ENCODE results near the gene SP3. TPM values are rescaled to one million over a fixed set of nuclear protein-coding genes. Genes with fewer than 3 reads are reported as not detected.
A peak's percentile ranks its signal among the peaks of the same experiment; 100 is the strongest.

Gene SP3
- total RNA-seq, 1 donor from 2014 or later, result 210 TPM

DNA sequence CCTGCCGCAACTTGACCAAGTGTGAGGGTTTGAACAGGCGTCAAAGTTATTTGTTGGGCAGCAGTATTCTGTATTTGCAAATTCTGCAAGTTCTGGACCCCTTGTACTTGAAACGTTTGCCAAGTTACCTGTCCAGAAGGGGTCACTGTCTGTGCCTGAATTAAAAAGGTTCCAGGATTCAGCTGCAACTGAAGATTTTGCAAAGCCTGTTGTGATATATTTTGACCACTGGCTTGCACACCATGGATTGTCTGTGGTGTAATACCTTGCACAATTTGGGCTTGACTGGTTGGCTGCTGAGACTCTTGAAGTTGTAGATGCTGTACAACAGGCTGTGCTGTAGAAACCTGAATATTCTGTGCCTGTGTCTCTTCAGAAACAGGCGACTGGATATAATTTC, 10.2 kb downstream of the SP3 start:
- H3K4me1 ChIP-seq, result peaks cover 24% of the 10 kb centered on the region
- TF ChIP-seq EZH2phosphoT487 (IDR thresholded peaks at IDR 0.05) (no peak), EZH2 (IDR thresholded peaks at IDR 0.05) (no peak)
- TF ChIP-seq, protein P1, sequence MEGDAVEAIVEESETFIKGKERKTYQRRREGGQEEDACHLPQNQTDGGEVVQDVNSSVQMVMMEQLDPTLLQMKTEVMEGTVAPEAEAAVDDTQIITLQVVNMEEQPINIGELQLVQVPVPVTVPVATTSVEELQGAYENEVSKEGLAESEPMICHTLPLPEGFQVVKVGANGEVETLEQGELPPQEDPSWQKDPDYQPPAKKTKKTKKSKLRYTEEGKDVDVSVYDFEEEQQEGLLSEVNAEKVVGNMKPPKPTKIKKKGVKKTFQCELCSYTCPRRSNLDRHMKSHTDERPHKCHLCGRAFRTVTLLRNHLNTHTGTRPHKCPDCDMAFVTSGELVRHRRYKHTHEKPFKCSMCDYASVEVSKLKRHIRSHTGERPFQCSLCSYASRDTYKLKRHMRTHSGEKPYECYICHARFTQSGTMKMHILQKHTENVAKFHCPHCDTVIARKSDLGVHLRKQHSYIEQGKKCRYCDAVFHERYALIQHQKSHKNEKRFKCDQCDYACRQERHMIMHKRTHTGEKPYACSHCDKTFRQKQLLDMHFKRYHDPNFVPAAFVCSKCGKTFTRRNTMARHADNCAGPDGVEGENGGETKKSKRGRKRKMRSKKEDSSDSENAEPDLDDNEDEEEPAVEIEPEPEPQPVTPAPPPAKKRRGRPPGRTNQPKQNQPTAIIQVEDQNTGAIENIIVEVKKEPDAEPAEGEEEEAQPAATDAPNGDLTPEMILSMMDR (IDR thresholded peaks at IDR 0.05), result no peak
- H3K27me3 ChIP-seq, result no peaks in the 10 kb centered on the region
- Mint-ChIP-seq H3K9me3 (peaks cover 65% of the 10 kb centered on the region), H3K27me3 (ENCODE audit: insufficient read depth, low read depth) (peaks cover 4% of the 10 kb centered on the region), H3K36me3 (peaks cover 84% of the 10 kb centered on the region), H3K27ac (no peak overlapping the region), H3K4me3 (no peak overlapping the region), H3K4me1 (peaks cover 3% of the 10 kb centered on the region)
- no peak overlapping the region for H2AFZ ChIP-seq (replicated peaks)
- no peak for DNase-seq (ENCODE audit: low spot score)
- peaks cover 100% of the 10 kb centered on the region for H3K79me2 ChIP-seq (ENCODE audit: low read depth)
- no peaks in the 10 kb centered on the region for H3K9me3 ChIP-seq (ENCODE audit: low read depth)
- no peak overlapping the region for H3K27ac ChIP-seq
- H3K36me3 ChIP-seq, result peaks cover 39% of the 10 kb centered on the region
- no peak overlapping the region for H3K4me2 ChIP-seq
- no peak overlapping the region for H3K4me3 ChIP-seq
- H3K9ac ChIP-seq, result no peak overlapping the region
- peaks cover 81% of the 10 kb centered on the region for H4K20me1 ChIP-seq (ENCODE audit: low read depth)
- no peaks in the 10 kb centered on the region for H3F3A ChIP-seq (ENCODE audit: low read depth)

DNA sequence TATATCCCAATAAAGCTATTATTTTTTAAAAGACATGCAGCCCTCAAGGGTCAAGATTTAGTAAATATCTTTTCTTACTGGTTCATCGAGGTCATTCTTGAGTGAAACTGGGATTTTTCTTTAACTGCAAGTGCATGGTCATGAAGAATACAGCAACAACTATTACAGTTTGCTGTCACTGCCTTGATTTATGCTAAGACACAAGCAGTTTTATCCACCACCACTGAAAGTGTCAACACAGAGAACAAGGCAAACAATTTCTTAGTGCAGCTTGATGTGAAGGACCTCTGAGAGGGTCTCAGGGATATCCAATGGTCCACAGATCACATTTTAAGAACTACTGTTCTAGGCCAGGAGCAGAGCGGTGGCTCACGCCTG, 12.1 kb downstream of the SP3 start:
- Mint-ChIP-seq H3K4me3 (no peak overlapping the region), H3K9me3 (peaks cover 58% of the 10 kb centered on the region), H3K4me1 (peaks cover 3% of the 10 kb centered on the region), H3K27ac (no peak overlapping the region), H3K27me3 (ENCODE audit: insufficient read depth, low read depth) (no peaks in the 10 kb centered on the region), H3K36me3 (peaks cover 82% of the 10 kb centered on the region)
- peaks cover 32% of the 10 kb centered on the region for H3K4me1 ChIP-seq
- no peak overlapping the region for H3K4me2 ChIP-seq
- H2AFZ ChIP-seq (replicated peaks), result no peak overlapping the region
- DNase-seq (ENCODE audit: low spot score), result no peak
- TF ChIP-seq EZH2 (IDR thresholded peaks at IDR 0.05), result no peak
- TF ChIP-seq EZH2phosphoT487 (IDR thresholded peaks at IDR 0.05), result no peak
- TF ChIP-seq, protein P1 (IDR thresholded peaks at IDR 0.05), result no peak
- H3K79me2 ChIP-seq (ENCODE audit: low read depth), result peaks cover 100% of the 10 kb centered on the region
- H3K9me3 ChIP-seq (ENCODE audit: low read depth), result no peaks in the 10 kb centered on the region
- no peaks in the 10 kb centered on the region for H3K27me3 ChIP-seq
- H3K4me3 ChIP-seq, result no peak overlapping the region
- H3F3A ChIP-seq (ENCODE audit: low read depth), result no peaks in the 10 kb centered on the region
- H3K36me3 ChIP-seq, result peaks cover 38% of the 10 kb centered on the region
- no peak overlapping the region for H3K27ac ChIP-seq
- H4K20me1 ChIP-seq (ENCODE audit: low read depth), result peaks cover 81% of the 10 kb centered on the region
- H3K9ac ChIP-seq, result no peak overlapping the region

DNA sequence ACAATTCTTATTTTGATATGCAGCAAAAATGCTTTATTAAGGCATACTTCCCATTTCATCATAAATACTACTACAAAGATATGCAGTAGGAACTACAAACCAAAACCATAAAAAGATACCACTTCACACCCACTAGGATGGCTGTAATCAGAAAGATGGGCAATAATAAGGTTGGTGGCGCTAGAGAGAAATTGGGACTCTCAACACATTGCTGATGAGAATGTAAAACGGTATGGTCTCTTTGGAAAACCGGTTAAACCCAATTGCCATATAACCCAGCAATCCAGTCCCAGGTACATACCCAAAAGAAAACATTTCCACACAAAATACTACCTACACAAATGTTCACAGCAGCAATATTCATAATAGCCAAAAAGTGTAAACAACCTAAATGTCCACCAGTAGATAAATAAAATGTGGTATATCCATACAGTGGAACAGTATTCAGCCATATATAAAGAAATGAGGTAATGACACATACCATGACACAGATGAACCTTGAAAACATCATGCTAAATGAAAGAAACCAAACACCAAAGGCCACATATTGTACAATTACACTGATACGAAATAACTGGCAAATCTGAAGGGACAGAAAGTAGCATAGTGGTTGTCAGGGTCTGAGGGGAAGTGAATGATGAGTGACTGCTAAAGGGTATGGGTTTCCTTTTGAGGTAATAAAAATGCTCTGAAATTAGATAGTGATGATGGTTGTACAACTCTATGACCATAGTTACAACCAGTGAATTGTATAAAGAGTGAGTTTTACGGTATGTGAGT, 12.7 kb downstream of the SP3 start:
- peaks cover 100% of the 10 kb centered on the region for H3K79me2 ChIP-seq (ENCODE audit: low read depth)
- no peak for DNase-seq (ENCODE audit: low spot score)
- no peak overlapping the region for H3K4me2 ChIP-seq
- Mint-ChIP-seq H3K4me1 (peaks cover 3% of the 10 kb centered on the region), H3K36me3 (peaks cover 84% of the 10 kb centered on the region), H3K27ac (no peak overlapping the region), H3K4me3 (peak overlapping the region; percentile 17), H3K9me3 (peaks cover 62% of the 10 kb centered on the region), H3K27me3 (ENCODE audit: insufficient read depth, low read depth) (no peaks in the 10 kb centered on the region)
- no peak overlapping the region for H3K4me3 ChIP-seq
- H3K27me3 ChIP-seq, result no peaks in the 10 kb centered on the region
- TF ChIP-seq EZH2 (IDR thresholded peaks at IDR 0.05), result no peak
- H3K36me3 ChIP-seq, result peaks cover 38% of the 10 kb centered on the region
- H4K20me1 ChIP-seq (ENCODE audit: low read depth), result peaks cover 81% of the 10 kb centered on the region
- no peak overlapping the region for H2AFZ ChIP-seq (replicated peaks)
- H3K4me1 ChIP-seq, result peaks cover 29% of the 10 kb centered on the region
- no peak overlapping the region for H3K27ac ChIP-seq
- H3F3A ChIP-seq (ENCODE audit: low read depth), result no peaks in the 10 kb centered on the region
- no peak overlapping the region for H3K9ac ChIP-seq
- no peaks in the 10 kb centered on the region for H3K9me3 ChIP-seq (ENCODE audit: low read depth)

DNA sequence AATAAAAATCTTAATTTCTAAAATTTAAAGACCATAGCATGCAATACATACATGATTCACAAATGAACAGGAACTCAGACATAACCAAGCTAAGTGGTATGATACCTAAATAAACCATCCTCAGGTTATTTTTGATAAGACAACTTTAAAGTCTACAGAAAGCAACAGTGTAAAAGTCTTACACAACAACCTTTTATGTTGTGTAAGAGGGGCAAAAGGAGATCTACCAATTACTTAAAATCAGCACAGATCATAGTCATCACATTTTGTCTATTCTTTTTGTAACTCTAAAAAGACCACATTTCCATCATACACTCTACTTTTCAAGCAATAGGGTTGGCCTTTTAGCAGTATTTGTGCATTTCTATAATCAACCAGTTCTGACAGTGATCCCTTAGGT, 16.3 kb downstream of the SP3 start:
- Histone ChIP-seq H3K4me3 (no peak overlapping the region), H4K20me1 (ENCODE audit: low read depth) (peaks cover 94% of the 10 kb centered on the region), H3K4me2 (peak overlapping the region; percentile 28), H3K27me3 (no peaks in the 10 kb centered on the region), H2AFZ (replicated peaks) (no peak overlapping the region), H3K4me1 (peaks cover 29% of the 10 kb centered on the region), H3K9ac (no peak overlapping the region), H3K79me2 (ENCODE audit: low read depth) (peaks cover 100% of the 10 kb centered on the region), H3K9me3 (ENCODE audit: low read depth) (no peaks in the 10 kb centered on the region), H3K27ac (no peak overlapping the region), H3F3A (ENCODE audit: low read depth) (no peaks in the 10 kb centered on the region), H3K36me3 (peaks cover 22% of the 10 kb centered on the region)
- Mint-ChIP-seq H3K27me3 (ENCODE audit: insufficient read depth, low read depth) (no peaks in the 10 kb centered on the region), H3K27ac (no peak overlapping the region), H3K9me3 (peaks cover 39% of the 10 kb centered on the region), H3K4me1 (peaks cover 3% of the 10 kb centered on the region), H3K36me3 (peaks cover 63% of the 10 kb centered on the region), H3K4me3 (no peak overlapping the region)
- TF ChIP-seq EZH2 (IDR thresholded peaks at IDR 0.05), result no peak
- TF ChIP-seq, protein P1 (IDR thresholded peaks at IDR 0.05), result no peak
- no peak for TF ChIP-seq EZH2phosphoT487 (IDR thresholded peaks at IDR 0.05)
- no peak for DNase-seq (ENCODE audit: low spot score)
